Lower leg skin (tissue), 4 donors: ENCODE results near the gene OSBPL2. TPM values are rescaled to one million over a fixed set of nuclear protein-coding genes. Genes with fewer than 3 reads are reported as not detected.

Experiments
- DNase-seq, 2 donors: peaks; one replicate each; pipeline ENCODE4 v3.0.0-alpha.2; 2019; ENCODE audit warnings: low spot score in 2 of 2
- H3K4me3 ChIP-seq: fragments of 200-600 bp; sonication (generic); 2 replicates; pipeline ENCODE4 v1.5.1; 2017; ENCODE audit warnings: mild to moderate bottlenecking, low read depth; ENCODE audit not compliant: poor library complexity, severe bottlenecking
- POLR2A ChIP-seq, 2 donors: fragments of 450-650 bp; IDR thresholded peaks; one replicate each; pipeline ENCODE4 v1.6.1; 2016 to 2017; ENCODE audit warnings: antibody characterized with exemption in 2 of 2, mild to moderate bottlenecking in 1 of 2, moderate library complexity in 1 of 2
- WGBS, 2 donors: methylation state at CpG; one replicate each; pipeline ENCODE4 v1.1.5; 2018; 5-methylcytosine and 5-hydroxymethylcytosine counted together
- intact Hi-C: fragments of 100-400 bp; cut with DNase I; formaldehyde crosslinking; loops from one replicate; pipeline ENCODE4 v1.15.0; 2023; ENCODE audit warnings: low total_unique reads
- total RNA-seq, 4 donors: library from RNA; depleted of rRNA; stranded (reverse); fragments of >200 nt; gene quantifications; one replicate each; pipeline ENCODE4 v1.1.0, GENCODE V29; 2016
- TF ChIP-seq, protein P1 (sequence below), 3 donors: fragments of 450-650 bp; IDR thresholded peaks; one replicate each; pipeline ENCODE4 v1.5.1; 2016; ENCODE audit warnings: antibody characterized with exemption in 3 of 3, mild to moderate bottlenecking in 3 of 3, moderate library complexity in 2 of 3

Gene OSBPL2
- total RNA-seq, 4 donors from 2014 or later, result 69.7 to 135 (median 86.0) TPM

DNA sequence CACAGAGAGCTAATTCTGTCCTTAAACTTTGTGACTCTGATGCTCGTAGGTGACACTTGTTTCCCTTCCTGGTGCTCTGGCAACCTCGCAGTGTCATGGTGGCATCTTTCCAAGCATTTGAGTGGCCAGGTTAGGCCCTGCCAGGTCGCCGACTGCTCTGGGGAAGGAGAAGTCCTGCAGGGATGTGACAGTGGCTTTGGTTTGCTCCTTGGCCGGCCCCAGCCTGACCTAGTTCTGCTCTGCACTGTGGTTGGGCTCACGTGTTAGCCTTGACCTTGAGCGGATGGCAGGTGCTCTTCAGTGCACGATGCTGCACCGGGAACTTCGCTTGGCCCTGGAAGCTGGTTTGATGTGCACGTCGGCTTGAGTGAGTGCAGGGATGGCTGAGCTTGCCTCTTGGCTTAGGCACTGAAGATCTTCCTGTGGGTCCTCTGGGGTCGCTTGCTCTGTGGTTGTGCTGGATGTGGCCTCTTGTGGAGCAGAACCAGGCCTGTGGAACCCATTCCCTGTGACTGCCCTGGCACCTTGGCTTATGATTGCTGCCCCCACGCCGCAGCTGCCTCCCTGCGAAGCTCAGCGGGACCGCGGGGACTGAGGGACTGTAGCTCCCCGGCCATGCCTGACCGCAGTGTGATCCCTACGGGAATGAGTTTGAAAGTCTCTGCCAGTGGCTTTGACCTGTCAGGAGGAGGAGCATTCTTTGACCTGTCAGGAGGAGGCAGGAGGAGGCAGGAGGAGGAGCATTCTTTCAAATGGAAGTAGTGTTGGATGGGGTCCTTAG lies 8.7 kb downstream of the OSBPL2 start:
- no peak for DNase-seq
- no peak for TF ChIP-seq POLR2A (IDR thresholded peaks at IDR 0.05)
- TF ChIP-seq, protein P1, sequence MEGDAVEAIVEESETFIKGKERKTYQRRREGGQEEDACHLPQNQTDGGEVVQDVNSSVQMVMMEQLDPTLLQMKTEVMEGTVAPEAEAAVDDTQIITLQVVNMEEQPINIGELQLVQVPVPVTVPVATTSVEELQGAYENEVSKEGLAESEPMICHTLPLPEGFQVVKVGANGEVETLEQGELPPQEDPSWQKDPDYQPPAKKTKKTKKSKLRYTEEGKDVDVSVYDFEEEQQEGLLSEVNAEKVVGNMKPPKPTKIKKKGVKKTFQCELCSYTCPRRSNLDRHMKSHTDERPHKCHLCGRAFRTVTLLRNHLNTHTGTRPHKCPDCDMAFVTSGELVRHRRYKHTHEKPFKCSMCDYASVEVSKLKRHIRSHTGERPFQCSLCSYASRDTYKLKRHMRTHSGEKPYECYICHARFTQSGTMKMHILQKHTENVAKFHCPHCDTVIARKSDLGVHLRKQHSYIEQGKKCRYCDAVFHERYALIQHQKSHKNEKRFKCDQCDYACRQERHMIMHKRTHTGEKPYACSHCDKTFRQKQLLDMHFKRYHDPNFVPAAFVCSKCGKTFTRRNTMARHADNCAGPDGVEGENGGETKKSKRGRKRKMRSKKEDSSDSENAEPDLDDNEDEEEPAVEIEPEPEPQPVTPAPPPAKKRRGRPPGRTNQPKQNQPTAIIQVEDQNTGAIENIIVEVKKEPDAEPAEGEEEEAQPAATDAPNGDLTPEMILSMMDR (IDR thresholded peaks at IDR 0.05), result no peak
- 69 to 73% methylated on average over 15 to 17 of the region's 22 CpGs for WGBS, 2 donors
- intact Hi-C loops, result no loop called here
- H3K4me3 ChIP-seq, result no peak overlapping the region

DNA sequence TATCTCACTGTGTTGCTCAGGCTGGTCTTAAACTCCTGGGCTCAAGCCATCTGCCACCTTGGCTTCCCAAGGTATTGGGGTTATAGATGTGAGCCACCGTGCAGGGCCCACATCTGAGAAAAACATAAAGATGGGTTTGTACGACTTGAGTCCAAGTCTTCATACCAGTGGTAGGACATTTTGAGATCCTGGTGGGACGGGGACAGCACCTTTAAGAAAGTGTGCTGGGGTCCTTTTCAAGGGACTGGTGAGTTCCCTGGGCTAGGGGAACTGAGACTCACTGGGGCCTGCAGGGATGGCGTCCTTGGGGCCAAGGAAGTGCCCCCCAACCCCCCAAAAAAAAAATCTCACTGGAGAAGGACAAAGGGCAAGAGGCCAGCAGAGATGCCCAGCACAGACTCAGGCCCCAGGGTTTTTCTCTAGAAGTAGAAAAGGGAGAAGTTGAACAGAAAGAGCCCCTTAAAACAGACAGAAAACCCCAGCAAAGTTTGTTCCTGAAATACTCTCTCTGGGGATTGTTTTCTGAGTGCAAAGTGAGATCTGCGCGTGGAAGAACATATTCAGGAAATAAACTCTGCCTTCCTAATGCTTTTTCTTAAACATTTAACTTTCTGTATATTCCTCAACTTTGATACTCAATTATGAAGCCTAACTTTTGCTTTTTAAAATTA lies 10.7 kb downstream of the OSBPL2 start:
- no peak for DNase-seq
- WGBS, 2 donors, result 80 to 86% methylated on average over 6 of the region's 6 CpGs
- intact Hi-C loops, result no loop called here
- TF ChIP-seq, protein P1 (IDR thresholded peaks at IDR 0.05), result no peak
- no peak for TF ChIP-seq POLR2A (IDR thresholded peaks at IDR 0.05)
- no peak overlapping the region for H3K4me3 ChIP-seq

DNA sequence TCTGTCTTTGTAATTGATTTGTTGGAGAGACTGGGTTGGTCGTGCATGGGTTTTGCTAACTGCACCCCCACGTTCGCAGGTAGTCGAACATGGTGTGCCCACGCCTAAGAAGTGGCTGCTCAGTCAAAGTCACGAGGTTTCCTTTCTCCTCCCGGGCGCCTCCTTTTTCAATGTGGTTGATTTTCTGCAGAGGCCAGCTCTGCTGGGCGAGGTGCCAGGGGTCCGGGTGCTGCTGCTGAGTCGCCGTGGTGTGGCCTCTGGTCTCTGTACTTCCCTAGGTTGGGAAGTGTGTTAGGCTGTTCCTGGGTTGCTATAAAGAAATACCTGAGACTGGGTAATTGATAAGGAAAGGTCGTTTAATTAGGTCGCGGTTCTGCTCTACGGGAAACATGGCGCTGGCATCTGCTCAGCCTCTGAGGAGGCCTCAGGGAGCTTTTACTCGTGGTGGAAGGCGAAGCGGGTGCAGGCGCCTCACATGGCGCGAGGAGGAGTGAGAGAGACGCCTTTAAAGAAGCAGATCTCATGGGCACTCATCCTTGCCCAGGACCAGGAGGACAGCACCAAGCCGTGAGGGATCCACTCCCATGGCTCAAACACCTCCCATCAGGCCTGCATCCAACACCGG lies 14.1 kb downstream of the OSBPL2 start:
- no peak overlapping the region for H3K4me3 ChIP-seq
- intact Hi-C loops, result no loop called here
- no peak for DNase-seq
- TF ChIP-seq, protein P1 (IDR thresholded peaks at IDR 0.05), result no peak
- no peak for TF ChIP-seq POLR2A (IDR thresholded peaks at IDR 0.05)
- 85% methylated on average over 26 of the region's 26 CpGs for WGBS, 2 donors

DNA sequence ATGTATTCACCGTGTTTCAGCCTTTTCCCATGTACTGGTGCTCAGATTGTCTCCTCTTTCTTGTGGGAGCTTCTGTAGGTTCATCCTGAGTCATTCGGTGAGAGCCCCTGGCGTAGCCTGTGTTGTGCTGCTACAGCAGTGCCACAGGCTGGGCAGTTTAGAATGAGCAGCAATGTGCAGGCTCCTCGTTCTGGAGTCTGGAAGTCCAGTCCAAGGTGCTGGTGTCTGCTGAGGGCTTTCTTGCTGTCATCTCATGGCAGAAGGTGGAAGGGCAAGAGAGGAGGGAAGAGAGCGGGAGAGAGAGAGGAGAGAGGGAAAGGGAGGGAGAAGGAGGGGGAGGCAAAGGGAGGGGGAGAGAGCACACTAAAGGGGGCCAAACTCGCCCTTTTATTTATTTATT lies 15.1 kb downstream of the OSBPL2 start:
- WGBS, 2 donors, result 90 to 91% methylated on average over 6 of the region's 6 CpGs
- DNase-seq, result no peak
- intact Hi-C loops, result no loop called here
- no peak for TF ChIP-seq POLR2A (IDR thresholded peaks at IDR 0.05)
- TF ChIP-seq, protein P1 (IDR thresholded peaks at IDR 0.05), result no peak
- H3K4me3 ChIP-seq, result no peak overlapping the region

DNA sequence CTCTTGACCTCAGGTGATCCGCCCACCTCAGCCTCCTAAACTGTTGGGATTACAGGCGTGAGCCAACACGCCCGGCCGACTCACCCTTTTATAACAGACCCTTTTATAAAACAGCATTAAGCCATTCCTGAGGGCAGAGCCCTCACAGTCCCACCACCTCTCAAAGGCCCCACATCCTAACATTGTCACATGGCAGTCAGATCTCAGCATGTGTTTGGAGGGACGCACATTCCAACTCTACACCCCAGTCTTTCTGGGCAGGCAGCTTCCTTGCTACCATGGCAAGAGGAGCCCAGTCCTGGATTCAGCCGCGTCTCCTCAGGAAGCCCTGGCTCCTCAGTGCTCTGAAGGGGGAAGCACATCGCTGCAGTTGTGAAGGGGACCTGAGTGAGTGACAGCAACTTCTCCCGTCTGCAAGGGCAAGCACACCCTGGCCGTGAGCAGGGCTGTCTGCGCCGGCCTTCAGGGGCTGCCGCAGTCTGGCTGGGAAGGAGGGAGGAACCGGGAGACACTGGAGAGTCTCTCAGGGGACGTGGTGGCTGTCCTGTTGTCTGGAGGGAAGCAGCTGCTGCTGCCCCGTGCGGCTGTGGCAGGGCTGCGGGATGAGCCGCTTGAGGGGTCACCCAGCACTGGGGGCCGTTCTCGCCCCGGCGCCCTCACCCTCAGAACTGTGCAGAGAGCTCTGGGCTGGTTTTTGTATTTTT lies 15.9 kb downstream of the OSBPL2 start:
- no peak overlapping the region for H3K4me3 ChIP-seq
- no peak for DNase-seq
- intact Hi-C loops, result no loop called here
- WGBS, 2 donors, result 77 to 78% methylated on average over 24 of the region's 24 CpGs
- TF ChIP-seq POLR2A (IDR thresholded peaks at IDR 0.05), result no peak
- TF ChIP-seq, protein P1 (IDR thresholded peaks at IDR 0.05), result no peak
